Mucosa of descending colon (tissue), 3 donors: ENCODE data around the gene NINJ2. TPM values are rescaled to one million over a fixed set of nuclear protein-coding genes. Genes with fewer than 3 reads are reported as not detected.

Experiments
- ATAC-seq: fragments of 200-7000 bp; cut with Tn5 transposase; one replicate; pipeline ENCODE4 v1.9.1; 2020; ENCODE audit warnings: mild to moderate bottlenecking, moderate library complexity
- DNase-seq, 3 donors: peaks; one replicate each; pipeline ENCODE4 v3.0.0-alpha.2; 2020
- H3K36me3 ChIP-seq: fragments of 200-600 bp; one replicate; pipeline ENCODE4 v1.8.0; 2021; ENCODE audit warnings: low read depth, mild to moderate bottlenecking
- H3K4me1 ChIP-seq: fragments of 200-600 bp; one replicate; pipeline ENCODE4 v1.8.0; 2021; ENCODE audit warnings: low read depth, mild to moderate bottlenecking
- H3K4me3 ChIP-seq: fragments of 200-600 bp; one replicate; pipeline ENCODE4 v1.8.0; 2021; ENCODE audit warnings: mild to moderate bottlenecking
- H3K9me3 ChIP-seq: fragments of 200-600 bp; one replicate; pipeline ENCODE4 v1.8.0; 2021; ENCODE audit warnings: mild to moderate bottlenecking
- intact Hi-C, 2 donors: fragments of 100-400 bp; cut with DNase I in 1 of 2; cut with micrococcal nuclease in 1 of 2; formaldehyde crosslinking; loops; one replicate each; pipeline versions ENCODE4 v1.11.0 to v1.11.1; 2022; cut with DNase I, micrococcal nuclease
- total RNA-seq, 3 donors: library from RNA; stranded (reverse); fragmentation: NEBNext Ultra II Directional in 2 of 3; extraction: Animal tissue kit (Norgen Biotek cat#: 25700) in 2 of 3; gene quantifications; one replicate each; pipeline versions ENCODE4 v1.2.1 to v1.2.4, GENCODE V29; 2021 to 2023
- TF ChIP-seq, protein P1 (sequence below): fragments of 200-600 bp; IDR thresholded peaks from one replicate; pipeline ENCODE4 v1.8.0; 2022; ENCODE audit warnings: antibody characterized with exemption, mild to moderate bottlenecking
- donor health status: DM: no; HTN: no; CAD: no; lungs with moderate emphysema.
- donor health status: DM: no; HTN: no; CAD: no.
- donor health status: DM: no; HTN: yes; CAD: no.

NINJ2 gene
- total RNA-seq, 3 donors from 2014 or later, result 3.6 to 5.2 (median 3.8) TPM

DNA sequence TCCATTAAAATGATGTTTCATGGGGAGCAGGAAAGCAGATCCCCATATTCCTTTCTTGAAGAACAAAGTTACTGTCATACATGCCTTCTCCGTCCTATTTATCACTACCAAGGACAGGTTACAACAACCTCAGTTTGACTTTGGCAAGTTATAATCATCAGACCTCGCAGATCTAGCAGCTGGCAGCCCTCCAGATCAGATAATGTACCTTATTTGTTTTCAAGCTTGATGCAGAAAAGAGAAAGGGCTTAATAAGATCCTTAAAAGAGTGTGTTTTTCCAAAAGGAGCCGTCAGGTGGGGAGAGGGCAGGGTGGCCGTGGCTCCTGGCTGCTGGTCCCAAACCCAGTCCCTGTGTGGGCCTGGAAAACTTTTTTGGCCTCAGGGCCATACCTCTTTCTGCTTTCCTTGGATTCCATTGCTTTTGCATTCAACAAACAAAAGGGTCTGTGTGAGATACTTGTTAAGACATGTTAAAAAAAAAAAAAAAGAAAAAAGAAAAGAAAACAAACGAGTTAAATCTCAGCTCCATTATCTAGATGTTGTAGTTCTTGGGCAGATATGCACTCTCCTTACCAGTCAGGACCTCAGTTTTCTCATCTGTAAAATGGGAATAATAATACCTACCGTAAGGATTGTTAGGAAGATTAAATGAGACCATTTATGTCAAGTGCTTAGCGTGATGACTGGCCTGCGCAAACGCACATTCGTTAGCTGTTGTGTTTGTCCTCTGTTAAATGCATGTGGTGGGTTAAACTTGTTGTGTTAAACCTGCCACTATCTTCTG is 138.9 kb downstream of the NINJ2 start:
- Histone ChIP-seq H3K4me3 (no peak overlapping the region), H3K4me1 (peaks cover 5% of the 10 kb centered on the region), H3K36me3 (no peaks in the 10 kb centered on the region), H3K9me3 (no peaks in the 10 kb centered on the region)
- ATAC-seq, result peak; percentile 11
- DNase-seq, result peak in 1 of 3 donors; percentile 68
- TF ChIP-seq, protein P1, sequence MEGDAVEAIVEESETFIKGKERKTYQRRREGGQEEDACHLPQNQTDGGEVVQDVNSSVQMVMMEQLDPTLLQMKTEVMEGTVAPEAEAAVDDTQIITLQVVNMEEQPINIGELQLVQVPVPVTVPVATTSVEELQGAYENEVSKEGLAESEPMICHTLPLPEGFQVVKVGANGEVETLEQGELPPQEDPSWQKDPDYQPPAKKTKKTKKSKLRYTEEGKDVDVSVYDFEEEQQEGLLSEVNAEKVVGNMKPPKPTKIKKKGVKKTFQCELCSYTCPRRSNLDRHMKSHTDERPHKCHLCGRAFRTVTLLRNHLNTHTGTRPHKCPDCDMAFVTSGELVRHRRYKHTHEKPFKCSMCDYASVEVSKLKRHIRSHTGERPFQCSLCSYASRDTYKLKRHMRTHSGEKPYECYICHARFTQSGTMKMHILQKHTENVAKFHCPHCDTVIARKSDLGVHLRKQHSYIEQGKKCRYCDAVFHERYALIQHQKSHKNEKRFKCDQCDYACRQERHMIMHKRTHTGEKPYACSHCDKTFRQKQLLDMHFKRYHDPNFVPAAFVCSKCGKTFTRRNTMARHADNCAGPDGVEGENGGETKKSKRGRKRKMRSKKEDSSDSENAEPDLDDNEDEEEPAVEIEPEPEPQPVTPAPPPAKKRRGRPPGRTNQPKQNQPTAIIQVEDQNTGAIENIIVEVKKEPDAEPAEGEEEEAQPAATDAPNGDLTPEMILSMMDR, result no peak
- intact Hi-C loops, result no loop called here

DNA sequence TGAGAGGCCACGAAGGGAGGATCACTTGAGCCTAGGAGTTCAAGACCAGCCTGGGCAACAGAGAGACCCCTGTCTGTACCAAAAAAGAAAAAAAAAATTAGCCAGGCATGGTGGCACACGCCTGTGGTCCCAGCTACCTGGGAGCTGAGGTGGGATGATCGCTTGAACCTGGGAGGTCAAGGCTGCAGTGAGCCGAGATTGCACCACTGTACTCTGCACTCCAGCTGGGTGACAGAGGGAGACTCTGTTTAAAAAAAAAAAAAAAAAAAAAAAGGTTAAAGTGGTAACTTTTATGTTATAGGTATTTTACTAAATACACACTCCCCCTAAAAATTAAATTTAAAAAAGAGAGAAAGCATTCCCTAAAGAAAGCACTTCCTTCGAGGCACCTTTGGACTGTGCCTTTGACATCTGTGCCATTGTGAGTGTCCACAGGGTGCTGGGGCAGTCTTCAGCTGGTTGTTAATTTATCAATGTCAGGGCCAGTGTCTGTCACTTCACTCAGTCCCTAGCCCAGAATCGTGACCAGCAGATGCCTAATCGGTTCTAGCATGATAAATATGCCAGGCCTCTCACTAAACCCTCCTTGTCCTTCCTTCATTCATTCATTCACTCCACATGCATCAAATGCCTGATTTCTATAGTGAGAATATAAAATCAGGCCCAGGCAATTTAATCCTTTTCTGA is 140.4 kb downstream of the NINJ2 start:
- no peak for ATAC-seq
- TF ChIP-seq, protein P1, result no peak
- intact Hi-C loops, result no loop called here
- Histone ChIP-seq H3K9me3 (no peaks in the 10 kb centered on the region), H3K4me1 (peaks cover 5% of the 10 kb centered on the region), H3K4me3 (no peak overlapping the region), H3K36me3 (no peaks in the 10 kb centered on the region)
- DNase-seq, result no peak

DNA sequence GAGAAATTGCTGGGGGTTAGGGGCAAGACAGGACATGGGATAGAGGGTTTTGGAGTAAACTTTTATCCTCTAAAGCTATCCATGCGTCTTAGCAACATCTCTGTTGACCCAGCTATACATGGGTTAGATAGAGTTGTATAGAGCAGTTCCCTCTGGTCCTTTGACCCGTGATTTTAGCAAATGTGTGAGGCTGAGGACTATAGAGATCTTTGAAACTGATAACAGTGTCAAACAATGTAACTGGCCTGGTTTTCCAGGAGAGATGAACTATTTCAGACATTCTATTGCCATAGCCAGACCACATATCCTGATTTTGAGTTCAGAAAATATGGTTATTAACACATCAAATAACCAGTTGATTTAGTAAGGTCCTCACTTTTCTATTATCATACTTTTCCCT is 143.1 kb downstream of the NINJ2 start:
- Histone ChIP-seq H3K36me3 (no peaks in the 10 kb centered on the region), H3K4me1 (peaks cover 5% of the 10 kb centered on the region), H3K4me3 (no peak overlapping the region), H3K9me3 (no peaks in the 10 kb centered on the region)
- DNase-seq, result no peak
- TF ChIP-seq, protein P1, result no peak
- ATAC-seq, result no peak
- intact Hi-C loops, result no loop called here

DNA sequence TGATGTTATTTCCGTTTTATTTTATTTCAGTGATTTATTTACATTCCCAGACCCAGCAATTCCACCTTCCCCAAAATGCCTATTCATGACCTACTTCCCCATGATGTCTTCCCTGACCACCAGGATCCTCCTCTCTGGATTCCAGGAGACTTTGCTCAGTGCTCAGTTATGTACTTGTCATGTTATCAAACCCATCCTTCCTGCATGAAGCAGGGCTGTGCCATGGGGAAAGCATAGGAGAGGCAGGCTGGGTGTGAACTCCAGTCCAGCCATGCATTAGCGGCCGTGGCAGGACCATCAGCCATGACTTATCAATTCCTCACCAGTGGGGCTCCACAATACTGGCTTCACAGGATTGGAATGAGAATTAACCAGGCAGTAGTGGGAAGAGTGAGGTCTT is 145.7 kb downstream of the NINJ2 start:
- no peaks in the 10 kb centered on the region for H3K36me3 ChIP-seq
- no peaks in the 10 kb centered on the region for H3K4me1 ChIP-seq
- DNase-seq (no peak), ATAC-seq (peak; percentile 46)
- intact Hi-C loops, result no loop called here
- no peaks in the 10 kb centered on the region for H3K9me3 ChIP-seq
- TF ChIP-seq, protein P1, result no peak
- no peak overlapping the region for H3K4me3 ChIP-seq

Other genes with a start within 250 kb of the NINJ2 start
- gene B4GALNT3, start 203.5 kb downstream of the NINJ2 start, total RNA-seq, result 100 to 1,000 TPM in 1 of 3 donors, 10 to 100 TPM in 2; 62.9 to 134 (median 94.9) TPM
- gene WNK1, start 89.1 kb upstream of the NINJ2 start, total RNA-seq, result 100 to 1,000 TPM in 1 of 3 donors, 10 to 100 TPM in 2; 84.0 to 155 (median 85.5) TPM